NCI-H2107 (cell line): Measurements from ENCODE around the gene MICALL2.
A peak's percentile ranks its signal among the peaks of the same experiment; 100 is the strongest.

Experiments used
- DNase-seq: peaks from one replicate; lab custom pipeline; 2025; lab: John Stamatoyannopoulos, UW

The MICALL2 gene

DNA sequence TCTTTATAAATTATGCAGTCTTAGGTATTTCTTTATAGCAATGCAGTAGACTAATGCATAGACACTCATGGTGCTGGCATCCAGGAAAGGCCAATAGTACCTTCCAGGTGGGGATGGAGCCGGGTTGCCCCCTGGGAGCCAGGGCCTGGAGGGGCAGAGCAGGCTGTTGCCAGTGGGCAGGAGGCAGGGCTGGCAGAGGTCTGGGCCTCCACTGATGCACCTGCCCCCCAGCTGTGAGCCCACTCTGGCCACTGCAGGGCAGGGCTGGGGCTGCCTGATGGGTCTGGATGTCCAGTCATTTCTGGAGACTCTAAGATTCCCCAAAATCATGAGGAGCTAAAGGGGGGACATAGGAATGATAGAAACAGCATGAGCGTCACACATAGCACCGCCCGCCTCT is 66.7 kb downstream of the MICALL2 start:
- DNase-seq = no peak

DNA sequence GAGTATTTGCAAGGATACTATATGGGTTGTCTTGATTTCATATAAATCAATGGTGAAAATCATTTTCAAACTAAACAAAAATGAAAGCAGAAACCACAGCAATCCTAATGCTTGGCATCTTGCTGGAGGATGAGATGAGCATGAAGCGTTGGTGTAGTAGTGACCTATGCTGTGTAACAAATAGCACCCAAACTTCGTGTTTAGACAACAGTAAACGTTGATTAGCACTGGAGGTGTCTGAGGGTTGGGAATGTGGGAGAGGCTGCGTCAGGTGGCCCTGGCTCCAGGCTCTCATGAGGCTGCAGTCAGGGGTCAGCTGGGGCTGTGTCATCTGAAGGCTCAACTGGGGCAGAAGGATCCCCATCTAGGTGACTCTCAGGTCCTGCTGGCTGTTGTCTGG is 67.8 kb downstream of the MICALL2 start:
- no peak for DNase-seq

GRCh38 chr7:1388703-1389335 is 70.5 kb downstream of the MICALL2 start:
- DNase-seq = no peak

DNA sequence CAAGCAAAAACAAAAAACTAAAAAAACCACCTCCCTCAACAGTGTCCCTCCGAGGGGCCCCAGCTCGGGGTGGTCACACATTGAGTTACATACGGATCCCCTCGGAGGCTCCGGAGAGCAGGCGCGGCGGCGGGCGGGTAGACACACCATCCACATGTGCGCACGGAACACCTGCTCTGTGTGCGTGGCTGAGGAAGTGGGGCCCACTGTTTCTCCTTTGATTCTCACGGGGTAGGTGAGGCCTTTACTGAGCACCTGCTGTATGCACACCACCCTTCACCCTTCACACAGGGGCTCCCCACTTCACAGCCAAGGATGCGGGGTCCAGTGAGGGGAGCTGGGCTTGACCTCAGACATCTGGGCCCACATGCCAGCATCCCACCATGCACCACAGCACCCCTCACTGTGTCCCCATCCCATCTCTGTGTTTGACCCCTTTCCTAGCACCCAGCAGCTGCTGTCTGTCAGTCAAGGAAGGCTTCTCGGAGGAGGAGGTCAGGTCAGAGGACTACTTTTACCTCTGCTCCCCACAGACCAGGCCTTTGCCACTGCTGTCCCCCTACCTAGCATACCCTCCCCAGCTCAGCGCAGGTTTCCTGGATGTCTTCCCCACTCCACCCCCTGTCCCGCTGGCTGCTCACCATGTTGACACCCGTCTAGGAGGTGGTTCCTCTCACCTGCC is 71.1 kb downstream of the MICALL2 start:
- DNase-seq = no peak

DNA sequence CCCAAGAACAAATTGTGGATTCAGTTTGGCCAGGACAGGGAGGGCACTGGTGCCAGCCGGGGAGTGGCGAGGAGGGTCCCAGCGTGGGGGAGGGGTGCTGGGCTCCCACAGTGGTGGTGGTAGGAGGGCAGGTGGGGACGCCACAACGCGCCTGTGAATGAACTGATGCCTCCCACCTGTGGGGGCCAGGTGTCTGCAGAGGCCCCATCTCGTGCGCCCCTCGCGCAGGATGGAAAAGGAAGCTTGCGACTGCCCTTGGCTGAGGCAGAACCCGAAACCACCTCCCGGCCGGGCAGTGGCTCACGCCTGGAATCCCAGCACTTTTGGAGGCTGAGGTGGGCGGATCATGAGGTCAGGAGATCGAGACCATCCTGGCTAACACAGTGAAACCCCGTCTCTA is 72.0 kb downstream of the MICALL2 start:
- DNase-seq = no peak

DNA sequence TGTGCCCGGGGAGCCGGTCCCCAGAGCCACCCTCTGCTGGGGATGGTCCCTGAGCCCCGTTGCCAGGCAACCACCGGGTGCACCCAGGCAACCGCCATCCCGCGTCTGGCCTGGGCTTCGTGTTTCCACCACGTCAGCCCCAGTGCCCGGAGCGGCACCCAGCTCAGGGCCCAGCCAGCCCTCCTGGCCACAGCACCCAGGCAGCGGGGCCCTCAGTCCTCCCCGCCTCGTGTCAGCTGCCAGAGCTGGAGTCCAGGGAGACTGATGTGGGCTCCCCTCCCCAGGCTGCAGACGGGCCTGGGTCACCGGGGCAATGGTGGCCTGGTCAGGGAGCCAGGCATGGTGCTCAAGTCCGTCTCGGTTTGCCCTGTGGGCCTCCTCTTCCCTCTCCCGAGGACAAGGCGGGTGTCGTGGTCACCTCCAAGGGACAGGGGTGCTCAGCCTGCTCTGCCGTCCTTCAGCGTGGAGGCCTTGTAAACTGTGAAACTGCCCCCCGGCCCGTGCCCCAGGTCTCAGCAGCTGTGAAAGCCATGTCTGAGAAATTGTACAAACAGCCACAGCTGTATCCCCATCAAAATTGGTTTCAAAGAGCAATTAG is 72.5 kb downstream of the MICALL2 start:
- DNase-seq = peak; percentile 28

DNA sequence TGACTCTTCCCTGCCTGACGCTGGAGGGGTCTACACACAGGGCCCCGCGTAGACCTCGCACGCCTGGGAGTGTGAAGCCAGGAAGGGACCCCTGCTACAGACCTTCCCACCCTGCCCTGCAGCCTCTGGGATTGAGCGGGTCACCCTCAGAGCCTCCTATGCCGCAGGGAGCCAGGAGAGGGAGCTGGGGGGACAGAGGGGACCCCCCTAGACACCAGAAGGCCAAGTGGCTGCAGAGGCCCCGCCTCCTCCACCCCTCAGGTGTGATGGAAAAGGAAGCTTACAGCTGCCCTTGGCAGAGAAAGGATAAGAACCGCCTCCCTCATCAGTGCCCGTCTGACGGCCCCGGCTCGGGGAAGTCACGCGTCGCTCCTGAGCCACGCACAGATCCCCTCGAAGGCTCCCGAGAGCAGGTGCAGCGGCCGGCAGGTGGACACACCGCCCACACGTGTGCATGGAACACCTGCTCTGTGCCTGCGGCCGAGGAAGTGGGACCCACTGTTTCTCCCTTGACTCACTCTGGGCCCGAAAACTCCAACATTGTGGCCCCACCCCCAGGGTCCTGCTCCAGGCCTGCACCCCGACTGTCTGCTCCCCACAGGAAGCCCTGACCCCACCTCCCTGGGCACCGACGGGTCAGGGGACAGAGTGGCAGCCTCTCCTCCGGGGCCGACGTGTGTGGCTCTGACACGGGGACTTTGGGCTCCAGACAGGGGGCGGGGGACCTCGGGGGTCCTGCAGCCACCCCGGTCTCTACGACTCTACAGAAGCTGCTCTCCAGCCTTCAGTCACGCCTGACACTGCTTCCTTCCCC is 73.3 kb downstream of the MICALL2 start:
- DNase-seq = no peak

GRCh38 chr7:1385086-1385808 is 74.0 kb downstream of the MICALL2 start:
- DNase-seq = no peak
